ENCODE measurements around the gene ITPR2.
"Not testable (repeated sequence)": the region's sequence is repeated elsewhere in the genome, so short reads cannot be mapped to it uniquely, and the experiment has no call there.

ITPR2 gene

GRCh38 chr12:26339976-26340375 lies 493.0 kb downstream of the ITPR2 start:
- DNase-seq (ENCODE audit: low read depth) = no peak

DNA sequence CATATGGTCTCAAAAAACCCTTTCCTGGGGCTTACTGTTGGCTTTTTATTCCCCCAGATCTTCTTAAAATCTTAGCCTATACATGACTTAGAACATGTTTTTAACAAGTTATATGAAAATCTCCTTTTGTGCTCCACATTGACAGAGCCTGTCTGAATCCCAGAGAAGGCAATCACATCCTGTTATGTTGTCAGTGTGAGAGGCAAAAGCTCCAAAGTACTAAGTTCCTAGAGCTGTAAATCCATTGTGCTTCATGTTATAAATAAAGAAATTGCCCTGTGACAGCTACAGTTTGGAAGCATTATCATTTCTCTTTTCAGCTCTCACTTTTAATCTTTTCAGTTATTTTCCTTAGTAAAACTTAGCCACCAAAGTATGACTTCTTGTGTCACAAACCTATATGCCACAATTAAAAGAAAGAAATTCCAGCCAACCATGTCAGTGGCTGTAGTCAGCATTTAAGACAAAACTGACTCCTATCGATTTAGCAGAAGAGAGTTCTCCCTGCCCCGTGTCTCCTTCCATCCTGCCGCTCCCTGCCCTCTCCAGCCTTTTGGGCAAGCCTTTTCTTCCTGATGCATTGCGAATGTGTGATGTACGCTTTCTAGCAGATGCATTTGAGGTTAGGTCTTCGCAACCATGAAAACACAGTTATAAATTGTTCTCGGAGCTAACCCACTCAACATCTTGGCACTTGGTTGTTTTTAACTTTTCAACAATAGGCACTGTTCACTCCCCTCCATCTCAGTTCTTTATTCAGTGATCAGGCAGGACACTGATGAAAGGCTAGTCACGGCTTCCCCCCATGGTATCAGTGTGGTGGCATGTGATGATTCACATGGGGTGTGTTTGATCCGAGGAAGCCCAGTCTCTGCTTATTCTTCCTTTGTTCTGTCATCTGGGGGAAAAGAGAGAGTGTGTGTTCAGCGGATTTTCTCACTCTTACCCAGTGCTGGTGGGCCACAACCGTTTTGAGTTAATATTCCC lies 494.1 kb downstream of the ITPR2 start:
- DNase-seq (ENCODE audit: low read depth) = no peak

DNA sequence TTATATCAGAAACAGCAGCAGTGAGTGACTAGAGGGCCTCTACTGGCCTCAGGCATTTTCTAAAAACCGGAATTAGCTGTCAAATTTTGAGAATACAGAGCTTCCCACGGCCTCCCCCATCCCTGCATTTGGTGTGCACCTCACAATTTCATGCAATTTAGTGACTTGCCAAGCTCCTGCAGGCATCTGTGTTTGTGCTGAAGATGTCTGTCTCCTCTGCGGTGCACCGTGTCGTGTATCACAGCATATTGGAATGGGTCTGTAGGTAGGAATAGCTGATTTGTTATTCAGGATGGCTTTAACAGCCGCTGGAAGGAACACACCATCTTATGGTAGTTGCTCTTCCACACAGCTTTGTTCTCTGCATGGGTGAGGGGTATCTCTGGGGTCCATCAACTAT lies 497.3 kb downstream of the ITPR2 start:
- no peak for DNase-seq (ENCODE audit: low read depth)

DNA sequence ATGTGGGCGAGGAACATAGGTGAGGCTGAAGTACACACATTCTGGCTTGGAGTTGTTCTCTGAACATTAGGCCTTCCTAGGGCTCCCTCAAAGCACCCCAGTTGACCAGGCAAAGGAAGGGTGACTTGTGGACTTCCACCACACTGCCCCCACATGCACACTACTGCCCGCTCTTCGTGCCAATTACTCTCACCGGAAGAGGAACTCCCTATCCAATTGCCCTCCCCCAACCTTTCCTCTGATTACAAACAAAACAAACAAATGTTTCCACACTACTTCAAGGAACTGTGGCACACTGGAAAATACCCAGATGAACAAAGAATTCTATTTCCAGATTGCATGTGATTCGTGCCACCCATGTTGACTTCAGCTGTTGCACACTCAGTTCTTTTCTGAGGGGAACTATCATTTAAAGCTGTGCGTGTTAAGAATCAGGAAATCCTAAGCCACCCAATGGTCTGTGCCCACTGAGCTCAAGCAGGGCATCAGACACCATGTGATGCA lies 498.3 kb downstream of the ITPR2 start:
- no peak for DNase-seq (ENCODE audit: low read depth)

DNA sequence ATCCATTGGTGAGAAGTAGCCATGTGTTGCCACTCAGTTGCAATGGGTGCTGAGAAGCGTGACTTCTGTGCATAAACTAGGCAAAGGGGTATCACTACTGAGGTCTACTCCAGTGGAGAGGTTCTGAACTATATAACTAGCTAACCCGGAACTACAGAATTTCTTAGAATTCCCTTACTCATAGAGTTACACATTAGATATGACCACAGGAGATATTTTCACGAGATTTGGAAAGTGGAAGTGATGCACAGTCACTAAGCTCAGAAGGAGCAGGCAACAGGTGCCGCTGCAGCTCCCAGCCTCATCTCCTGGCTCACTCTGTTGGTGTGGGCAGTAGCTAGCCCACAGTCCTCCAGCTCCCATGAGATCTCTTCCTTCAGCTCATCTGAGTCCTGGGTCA lies 501.0 kb downstream of the ITPR2 start:
- DNase-seq (ENCODE audit: low read depth) = no peak

- DNase-seq (ENCODE audit: low read depth) = no peak
Measured at GRCh38 chr12:26331136-26331535, 501.9 kb downstream of the ITPR2 start.

DNA sequence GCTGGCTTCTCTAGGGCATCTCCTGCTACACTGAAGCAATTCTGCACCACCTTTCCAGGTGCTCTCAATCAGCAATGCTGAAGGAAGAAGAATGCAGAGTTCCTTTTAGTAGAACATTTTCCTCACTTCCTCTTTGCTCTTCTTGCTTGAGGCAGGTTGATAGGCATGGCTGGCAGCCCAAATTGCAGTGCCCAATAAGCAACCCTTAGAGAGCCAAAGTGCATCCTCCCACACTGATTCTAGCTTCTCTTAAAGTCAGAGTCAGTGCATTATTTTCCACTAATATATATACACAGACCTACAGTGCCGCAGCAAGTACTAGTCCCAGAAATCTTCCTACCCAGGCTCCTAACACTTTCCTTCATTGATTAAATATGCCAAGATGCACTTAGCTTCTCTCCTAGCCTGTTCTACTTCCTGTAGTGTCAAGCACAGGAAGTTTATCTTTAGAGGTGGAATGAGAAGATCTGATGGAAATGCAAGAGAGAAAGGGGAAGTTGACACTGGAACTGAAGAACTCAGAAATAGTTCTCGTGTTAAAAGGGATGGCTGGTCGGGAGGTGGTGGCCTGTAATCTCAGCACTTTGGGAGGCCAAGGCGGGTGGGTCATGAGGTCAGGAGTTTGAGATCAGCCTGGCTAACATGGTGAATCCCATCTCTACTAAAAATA lies 504.9 kb downstream of the ITPR2 start:
- DNase-seq (ENCODE audit: low read depth) = no peak

DNA sequence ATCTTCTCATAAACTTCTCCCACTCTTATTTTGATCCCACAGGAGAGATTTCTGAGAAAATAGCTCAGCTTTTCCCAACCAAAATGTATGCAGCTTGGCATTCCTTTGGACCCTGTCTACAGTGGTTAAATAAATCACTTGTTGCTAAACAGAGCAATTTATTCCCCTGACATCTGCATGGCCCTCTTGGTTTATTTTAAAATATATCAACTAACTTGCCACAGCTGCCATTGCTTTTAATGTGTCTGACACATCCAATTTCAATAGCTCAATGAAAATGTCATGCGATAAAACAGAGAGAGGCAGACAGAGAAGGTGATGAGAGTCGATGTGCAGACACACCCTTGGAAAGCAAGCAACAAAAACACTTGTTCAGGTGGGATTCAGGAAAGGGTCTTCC lies 509.3 kb downstream of the ITPR2 start:
- DNase-seq (ENCODE audit: low read depth) = no peak

- no peak for DNase-seq (ENCODE audit: low read depth)
Measured at GRCh38 chr12:26319511-26319910, 513.5 kb downstream of the ITPR2 start.

DNA sequence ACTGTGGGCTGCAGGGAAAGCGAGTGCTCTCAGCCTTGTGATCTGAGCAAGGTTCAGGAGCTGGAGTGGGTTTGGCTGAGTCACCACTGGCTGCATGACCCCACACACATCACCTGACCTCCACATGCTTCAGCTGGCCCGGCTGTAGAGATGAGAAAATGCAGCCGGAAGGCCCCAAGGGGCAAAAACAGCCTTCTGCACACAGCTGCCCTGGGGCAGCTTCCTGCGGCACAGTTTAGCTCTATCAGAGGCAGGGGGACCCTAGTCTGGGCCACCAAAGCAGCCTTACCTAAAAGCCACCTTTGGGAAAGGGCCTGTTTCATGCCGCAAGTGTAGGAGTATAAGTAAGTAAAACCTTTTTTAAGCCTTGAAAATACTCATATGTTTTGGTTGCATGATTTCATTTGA lies 514.3 kb downstream of the ITPR2 start:
- no peak for DNase-seq (ENCODE audit: low read depth)

DNA sequence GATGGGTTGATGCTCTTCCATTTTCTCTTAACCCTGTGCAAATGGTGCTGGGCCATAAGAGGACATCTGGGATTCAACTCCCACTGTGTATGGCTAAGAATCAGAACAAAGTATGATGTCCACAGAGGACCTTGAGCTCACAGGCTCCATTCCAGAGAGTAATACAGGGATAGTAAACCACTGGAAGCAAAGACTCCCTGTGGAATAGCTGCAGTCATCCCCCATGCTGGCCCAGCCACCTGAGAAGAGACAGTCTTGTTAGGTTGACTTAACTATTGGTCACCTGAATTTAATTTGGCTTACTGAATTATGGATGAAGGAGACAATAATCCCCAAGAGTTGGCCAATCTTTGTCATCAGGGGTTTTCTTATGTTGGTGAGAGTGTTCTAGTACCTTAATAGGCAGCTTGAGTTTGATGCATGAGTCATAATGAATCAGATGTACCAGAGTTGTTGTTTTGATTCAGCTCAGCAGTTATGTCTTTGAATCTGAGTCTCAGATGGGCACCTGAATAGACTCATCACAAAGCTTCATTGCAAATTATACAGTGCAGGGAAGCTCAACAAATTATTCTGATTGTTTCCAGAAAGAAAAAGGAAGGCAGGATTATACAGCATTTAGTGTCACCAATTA lies 514.9 kb downstream of the ITPR2 start:
- no peak for DNase-seq (ENCODE audit: low read depth)

DNA sequence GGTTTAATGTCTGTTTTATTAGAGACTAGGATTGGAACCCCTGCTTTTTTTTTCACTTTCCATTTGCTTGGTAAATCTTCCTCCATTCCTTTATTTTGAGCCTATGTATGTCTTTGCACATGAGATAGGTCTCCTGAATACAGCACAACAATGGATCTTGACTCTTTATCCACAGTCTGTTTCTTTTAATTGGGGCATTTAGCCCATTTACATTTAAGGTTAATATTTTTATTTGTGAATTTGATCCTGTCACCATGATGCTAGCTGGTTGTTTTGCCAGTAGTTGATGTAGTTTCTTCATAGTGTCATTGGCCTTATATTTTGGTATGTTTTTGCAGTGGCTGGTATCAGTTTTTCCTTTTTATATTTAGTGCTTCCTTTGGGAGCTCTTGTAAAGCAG lies 518.9 kb downstream of the ITPR2 start:
- not testable (repeated sequence) for DNase-seq (ENCODE audit: low read depth)

DNA sequence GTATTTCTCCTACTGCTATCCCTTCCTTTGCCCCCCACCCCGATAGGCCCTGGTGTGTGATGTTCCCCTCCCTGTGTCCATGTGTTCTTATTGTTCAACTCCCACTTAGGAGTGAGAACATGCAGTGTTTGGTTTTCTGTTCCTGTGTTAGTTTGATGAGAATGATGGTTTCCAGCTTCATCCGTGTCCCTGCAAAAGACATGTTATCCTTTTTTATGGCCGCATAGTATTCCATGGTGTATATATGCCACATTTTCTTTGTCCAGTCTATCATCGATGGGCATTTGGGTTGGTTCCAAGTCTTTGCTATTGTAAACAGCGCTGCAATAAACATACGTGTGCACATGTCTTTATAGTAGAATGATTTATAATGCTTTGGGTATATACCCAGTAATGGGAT lies 522.5 kb downstream of the ITPR2 start:
- DNase-seq (ENCODE audit: low read depth) = not testable (repeated sequence)

GRCh38 chr12:26309634-26310033 lies 523.4 kb downstream of the ITPR2 start:
- DNase-seq (ENCODE audit: low read depth) = no peak

GRCh38 chr12:26304273-26304672 lies 528.7 kb downstream of the ITPR2 start:
- no peak for DNase-seq (ENCODE audit: low read depth)

GRCh38 chr12:26303418-26303817 lies 529.6 kb downstream of the ITPR2 start:
- DNase-seq (ENCODE audit: low read depth) = no peak

- no peak for DNase-seq (ENCODE audit: low read depth)
Measured at GRCh38 chr12:26302776-26303175, 530.2 kb downstream of the ITPR2 start.

- no peak for DNase-seq (ENCODE audit: low read depth)
Measured at GRCh38 chr12:26299751-26300150, 533.2 kb downstream of the ITPR2 start.

DNA sequence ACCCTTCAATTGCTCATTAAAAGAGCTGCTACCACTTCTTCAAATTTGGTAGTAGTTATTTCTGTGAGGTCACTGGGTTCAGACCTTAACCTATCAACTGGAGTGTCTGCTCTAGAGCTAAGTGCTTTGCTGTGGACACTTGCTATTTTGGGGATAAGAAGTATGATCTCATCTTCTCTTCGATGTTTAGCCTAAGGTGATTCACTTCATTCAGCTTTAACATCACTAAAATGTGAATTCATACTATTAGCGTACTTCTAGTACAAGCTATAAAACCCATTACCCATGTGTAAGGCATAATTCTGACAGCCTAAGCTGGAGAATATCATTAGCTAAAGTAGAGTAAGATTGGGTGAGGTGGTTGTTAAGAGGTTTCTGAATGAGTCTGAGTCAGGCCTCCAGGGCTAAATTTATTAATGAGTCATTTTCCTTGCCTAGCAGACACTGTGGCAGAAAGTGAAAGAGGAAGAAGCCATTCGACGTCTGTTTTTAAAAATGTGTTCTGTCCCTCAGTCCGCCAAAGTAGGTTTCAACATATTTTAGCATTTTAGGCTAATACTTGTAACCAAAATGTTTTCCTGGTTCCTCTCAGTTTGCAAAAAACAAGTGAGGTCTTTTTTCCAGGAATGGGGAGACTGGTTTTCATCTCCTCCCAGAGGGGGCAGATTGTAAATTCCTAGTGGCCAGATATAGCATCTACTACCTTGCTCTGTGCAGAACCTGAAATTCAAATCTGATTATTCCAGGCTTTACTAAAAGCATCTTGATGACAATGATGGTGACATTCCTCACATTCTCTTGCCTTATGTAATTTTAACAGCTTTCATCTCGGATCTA lies 534.0 kb downstream of the ITPR2 start:
- DNase-seq (ENCODE audit: low read depth) = no peak

GRCh38 chr12:26297396-26298070 lies 535.5 kb downstream of the ITPR2 start:
- no peak for DNase-seq (ENCODE audit: low read depth)

DNA sequence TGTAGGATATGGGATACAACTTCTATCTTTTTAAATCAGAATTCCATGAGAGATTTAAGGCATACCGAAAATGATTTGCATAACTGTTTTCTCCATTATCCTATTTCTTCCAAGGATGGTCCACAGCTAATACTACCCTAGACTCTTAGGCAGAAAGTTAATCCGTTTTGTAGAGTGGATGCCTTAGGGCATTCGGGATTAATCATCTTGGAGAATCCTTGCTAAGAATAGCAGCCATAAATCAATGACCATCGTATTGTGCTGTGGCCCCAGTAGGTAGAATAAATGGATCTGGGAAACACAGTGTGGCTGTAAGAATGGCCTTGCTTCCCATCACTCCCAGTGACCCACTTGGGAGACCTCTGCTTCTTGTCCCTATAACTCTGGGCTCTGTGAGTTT lies 538.0 kb downstream of the ITPR2 start:
- DNase-seq (ENCODE audit: low read depth) = no peak
